Epithelial cell of proximal tubule (primary cell): ENCODE measurements around the gene MMP24. TPM values are rescaled to one million over a fixed set of nuclear protein-coding genes. Genes with fewer than 3 reads are reported as not detected.

ENCODE experiments used
- DNase-seq: peaks from one replicate; pipeline ENCODE4 v3.0.0-alpha.2; 2011; ENCODE audit warnings: low read depth
- H3K4me3 ChIP-seq: 2 replicates; pipeline ENCODE4 v1.5.1; 2011; ENCODE audit warnings: low read depth, mild to moderate bottlenecking, low read length
- total RNA-seq: library from RNA; depleted of rRNA; stranded (reverse); fragments of >200 nt; gene quantifications from 2 replicates; pipeline ENCODE4 v1.2.3, GENCODE V29; 2015
- TF ChIP-seq, protein P1 (sequence below): conservative IDR thresholded peaks from 2 replicates; pipeline ENCODE4 v1.5.1; 2012; ENCODE audit warnings: low read depth, mild to moderate bottlenecking, low read length

The MMP24 gene
- total RNA-seq, 1 donor from 2014 or later = 12.2 TPM

DNA sequence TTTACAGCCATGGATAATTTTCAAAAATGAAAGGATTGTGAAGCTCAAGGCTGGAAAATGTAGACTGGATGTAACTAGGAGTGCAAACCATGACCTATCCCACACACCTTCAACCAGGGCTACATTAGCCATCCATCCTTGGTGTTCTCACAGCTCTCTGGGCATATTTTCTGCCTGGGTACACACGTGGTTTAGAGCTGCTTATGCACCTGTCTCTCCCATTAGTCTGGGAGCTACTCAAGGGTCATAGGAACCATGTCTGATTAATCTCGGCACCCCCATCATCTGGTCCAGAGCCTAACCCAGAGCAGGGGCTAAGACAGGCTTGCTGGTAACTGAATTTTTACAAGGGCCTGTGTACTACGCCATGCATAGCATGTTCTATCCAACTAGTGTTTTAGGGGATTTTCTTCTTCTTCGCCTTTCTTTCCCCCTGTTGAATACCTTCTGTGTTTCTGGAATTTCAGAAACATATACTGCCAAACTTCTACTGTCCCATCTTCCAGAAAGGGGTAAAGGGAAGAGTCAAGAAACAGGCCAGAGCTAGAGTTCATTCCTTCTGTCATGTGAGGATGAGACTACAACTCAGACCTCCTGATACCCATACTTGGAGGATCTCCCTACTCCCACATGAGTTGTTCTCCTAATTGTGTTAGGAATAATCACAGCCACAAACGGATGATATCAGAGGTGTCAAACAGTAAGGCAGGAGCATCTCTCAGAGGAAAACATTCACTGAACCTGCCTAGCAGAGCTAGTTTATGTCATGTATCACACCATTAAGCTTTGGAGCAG, 91.1 kb downstream of the MMP24 start:
- TF ChIP-seq, protein P1, sequence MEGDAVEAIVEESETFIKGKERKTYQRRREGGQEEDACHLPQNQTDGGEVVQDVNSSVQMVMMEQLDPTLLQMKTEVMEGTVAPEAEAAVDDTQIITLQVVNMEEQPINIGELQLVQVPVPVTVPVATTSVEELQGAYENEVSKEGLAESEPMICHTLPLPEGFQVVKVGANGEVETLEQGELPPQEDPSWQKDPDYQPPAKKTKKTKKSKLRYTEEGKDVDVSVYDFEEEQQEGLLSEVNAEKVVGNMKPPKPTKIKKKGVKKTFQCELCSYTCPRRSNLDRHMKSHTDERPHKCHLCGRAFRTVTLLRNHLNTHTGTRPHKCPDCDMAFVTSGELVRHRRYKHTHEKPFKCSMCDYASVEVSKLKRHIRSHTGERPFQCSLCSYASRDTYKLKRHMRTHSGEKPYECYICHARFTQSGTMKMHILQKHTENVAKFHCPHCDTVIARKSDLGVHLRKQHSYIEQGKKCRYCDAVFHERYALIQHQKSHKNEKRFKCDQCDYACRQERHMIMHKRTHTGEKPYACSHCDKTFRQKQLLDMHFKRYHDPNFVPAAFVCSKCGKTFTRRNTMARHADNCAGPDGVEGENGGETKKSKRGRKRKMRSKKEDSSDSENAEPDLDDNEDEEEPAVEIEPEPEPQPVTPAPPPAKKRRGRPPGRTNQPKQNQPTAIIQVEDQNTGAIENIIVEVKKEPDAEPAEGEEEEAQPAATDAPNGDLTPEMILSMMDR = no peak
- H3K4me3 ChIP-seq = no peak overlapping the region
- DNase-seq = no peak

DNA sequence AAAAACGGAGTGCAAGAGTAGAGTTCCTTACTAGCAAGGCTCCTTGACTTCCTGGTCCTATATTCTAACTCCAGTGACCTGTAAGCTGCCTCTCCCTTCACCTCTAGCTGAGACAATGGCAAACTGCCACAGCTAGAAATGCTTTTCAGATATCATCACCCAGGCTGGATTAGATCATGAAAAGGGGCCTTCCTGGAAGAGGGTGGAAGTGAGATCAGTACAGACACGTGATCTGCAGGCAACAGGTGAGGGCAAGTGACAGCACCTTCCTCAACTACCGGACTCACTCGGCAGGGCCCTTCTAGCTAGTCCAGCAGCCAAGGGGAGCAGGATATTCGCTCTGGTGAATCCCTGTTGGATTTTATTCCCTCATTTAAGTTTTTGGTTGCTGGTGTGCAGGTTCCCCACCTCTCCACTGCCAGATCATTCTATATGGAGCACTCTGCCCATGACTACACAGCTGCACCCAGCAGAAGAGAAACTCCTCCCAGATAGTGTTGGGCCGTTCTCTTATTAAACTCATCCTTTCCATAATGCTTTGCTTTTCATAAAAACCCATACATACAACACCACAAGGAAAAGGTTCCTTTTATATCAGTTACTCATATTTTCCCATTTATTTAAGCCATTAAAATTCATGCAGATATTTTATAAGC, 92.1 kb downstream of the MMP24 start:
- TF ChIP-seq, protein P1 = no peak
- DNase-seq = peak; percentile 98
- no peak overlapping the region for H3K4me3 ChIP-seq

DNA sequence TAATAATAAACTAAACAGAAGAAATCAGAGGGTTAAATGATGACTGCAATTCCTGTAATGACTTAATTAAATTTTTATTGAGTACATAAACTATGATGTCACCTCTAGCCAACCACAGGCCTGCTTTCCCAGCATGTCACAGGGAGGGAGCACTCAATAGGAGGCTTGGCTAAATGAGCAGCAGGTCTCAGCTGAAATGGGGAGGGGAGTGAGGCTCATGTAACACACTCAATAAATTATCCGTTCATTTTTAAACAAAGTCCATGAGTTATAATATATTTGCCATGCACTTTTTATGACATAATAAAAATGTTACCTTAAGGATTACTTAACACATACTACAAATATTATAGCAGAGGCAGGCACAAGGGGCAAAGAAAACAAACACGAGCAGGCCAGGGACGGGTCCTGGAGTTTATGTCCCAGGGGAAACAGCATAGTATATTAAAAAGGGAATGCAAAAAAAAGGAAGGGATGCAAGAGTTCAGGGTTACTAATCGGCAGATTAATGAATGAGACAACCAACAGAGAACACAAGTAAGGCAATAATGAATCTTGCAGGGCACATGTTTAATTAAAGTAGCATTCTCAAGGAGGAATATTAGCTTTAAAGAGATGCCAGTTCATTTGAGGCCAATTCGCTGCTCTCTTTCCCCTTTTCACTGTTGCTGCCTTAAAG, 92.8 kb downstream of the MMP24 start:
- DNase-seq = peak; percentile 56
- TF ChIP-seq, protein P1 = no peak
- H3K4me3 ChIP-seq = no peak overlapping the region

DNA sequence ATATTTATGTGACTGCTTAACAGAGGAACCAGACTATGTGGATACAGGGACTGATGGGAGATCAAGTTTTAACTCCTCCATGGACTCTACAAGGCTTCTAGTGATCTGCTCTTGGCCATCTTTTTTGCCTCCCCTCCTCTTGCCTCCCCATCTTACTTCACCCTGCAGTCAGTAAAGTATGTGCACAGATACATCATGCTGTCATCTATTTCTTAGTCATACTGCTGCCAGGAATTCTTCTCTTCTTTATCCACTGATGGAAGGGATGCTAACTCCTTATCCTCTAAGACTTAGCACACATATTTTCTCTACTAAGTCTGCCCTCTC, 93.3 kb downstream of the MMP24 start:
- DNase-seq = no peak
- TF ChIP-seq, protein P1 = no peak
- no peak overlapping the region for H3K4me3 ChIP-seq

DNA sequence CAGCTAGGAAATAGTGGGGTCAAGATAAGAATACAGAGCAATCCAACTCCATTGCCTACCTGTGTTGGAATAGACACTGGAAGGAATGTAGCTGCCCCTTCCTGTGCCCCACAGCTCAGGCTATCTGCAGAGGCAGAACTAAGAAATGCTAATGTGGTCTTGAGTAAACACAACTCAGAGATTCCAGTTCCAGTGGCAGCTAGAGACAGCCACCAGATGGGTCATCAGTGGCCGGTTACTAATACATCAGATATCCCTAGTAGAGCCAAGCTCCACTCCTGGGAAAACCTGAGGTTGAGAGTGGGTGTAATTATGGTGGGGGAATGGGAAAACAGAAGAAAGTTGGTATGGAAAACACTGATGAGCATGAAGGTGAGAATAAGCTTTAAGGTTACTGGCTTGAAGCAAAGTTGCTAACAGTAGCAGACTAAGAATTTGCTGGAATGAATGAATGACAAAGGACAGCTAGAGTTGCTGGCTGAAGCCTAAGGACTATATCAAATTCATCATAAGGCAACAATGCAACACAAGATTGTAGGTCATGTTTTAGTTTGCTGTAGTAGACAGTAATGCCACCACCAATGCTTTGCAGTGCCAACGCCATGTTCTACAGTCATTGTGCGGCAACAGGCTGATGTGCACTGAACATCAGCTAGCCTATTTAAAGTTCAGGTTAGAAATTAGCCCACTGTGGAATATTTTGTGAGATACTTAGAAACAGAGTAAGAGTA, 94.1 kb downstream of the MMP24 start:
- H3K4me3 ChIP-seq = no peak overlapping the region
- peak; percentile 77 for DNase-seq

DNA sequence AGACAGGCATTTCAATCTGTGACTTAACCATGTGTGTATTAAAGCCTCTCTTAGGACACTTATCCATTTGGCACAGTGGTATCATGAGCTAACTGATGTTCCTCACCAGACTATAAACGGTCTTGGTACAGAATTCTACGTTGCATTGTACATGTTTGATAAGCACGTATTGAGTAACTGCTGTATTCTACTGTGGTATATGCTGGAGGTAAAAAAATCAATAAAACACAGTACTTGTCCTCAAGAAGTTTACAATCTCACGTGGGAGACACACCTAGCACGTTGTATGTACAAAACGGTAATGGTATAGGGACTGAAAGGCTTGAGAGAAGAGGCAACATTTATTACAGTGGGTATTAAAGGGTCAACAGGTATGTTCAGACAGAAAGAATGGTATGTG, 98.9 kb downstream of the MMP24 start:
- DNase-seq = no peak
- TF ChIP-seq, protein P1 = no peak

More for the DNA sequence above, 94.1 kb downstream of the MMP24 start:
- TF ChIP-seq, protein P1 = no peak

More for the DNA sequence above, 98.9 kb downstream of the MMP24 start:
- H3K4me3 ChIP-seq = no peak overlapping the region
